HEK293 (cell line): ENCODE data around the gene RING1.
A peak's percentile ranks its signal among the peaks of the same experiment; 100 is the strongest.

Experiments
- CTCF ChIA-PET: fragments of 350-600 bp; formaldehyde crosslinking; extraction: SDS; loops from one replicate; lab custom pipeline; 2021; ENCODE audit warnings: antibody characterized with exemption; lab: Yijun Ruan, JAX
- POLR2A ChIA-PET: fragments of 300-600 bp; formaldehyde crosslinking; extraction: SDS; loops from one replicate; lab custom pipeline; 2020; ENCODE audit warnings: antibody characterized with exemption, inconsistent platforms; lab: Yijun Ruan, JAX
- H3K27ac ChIP-seq: fragments of 200-500 bp; sonication (Bioruptor generic); 2 replicates; pipeline ENCODE4 v1.5.1; 2014; ENCODE audit warnings: low read depth, low read length, control low read depth, inconsistent platforms; ENCODE audit errors: extremely low read depth
- H3K36me3 ChIP-seq, 2 experiments: fragments of 200-500 bp in 1 of 2; sonication (Bioruptor generic) in 1 of 2; 1 replicate in 1 of 2; 2 replicates in 1 of 2; pipeline ENCODE4 v1.5.1; 2014 to 2017; ENCODE audit warnings: inconsistent platforms in 2 of 2, low read length in 2 of 2; ENCODE audit not compliant: control insufficient read depth in 2 of 2, insufficient read depth in 1 of 2
- H3K4me1 ChIP-seq: fragments of 200-500 bp; sonication (Bioruptor generic); 2 replicates; pipeline ENCODE4 v1.5.1; 2014; ENCODE audit warnings: mild to moderate bottlenecking, low read length, inconsistent platforms; ENCODE audit not compliant: control insufficient read depth, insufficient read depth
- H3K4me3 ChIP-seq: 2 replicates; pipeline ENCODE4 v1.5.1; 2011; ENCODE audit warnings: low read depth, mild to moderate bottlenecking, control low read depth, low read length, moderate library complexity
- H3K9me3 ChIP-seq: fragments of 200-500 bp; sonication (Bioruptor generic); 2 replicates; pipeline ENCODE4 v1.5.1; 2014; ENCODE audit warnings: low read depth, low read length, inconsistent platforms; ENCODE audit not compliant: control insufficient read depth, insufficient read depth
- GLIS1 ChIP-seq: fragments of 450-650 bp; formaldehyde crosslinking; IDR thresholded peaks from 2 replicates; pipeline ENCODE4 v1.5.1; 2016; ENCODE audit warnings: missing biosample characterization, missing genetic modification characterization
- KLF1 ChIP-seq: fragments of 450-650 bp; formaldehyde crosslinking; IDR thresholded peaks from 2 replicates; pipeline ENCODE4 v1.5.1; 2016; ENCODE audit warnings: missing biosample characterization, missing genetic modification characterization
- MZF1 ChIP-seq: fragments of 450-650 bp; formaldehyde crosslinking; IDR thresholded peaks from 2 replicates; pipeline ENCODE4 v1.5.1; 2017; ENCODE audit warnings: missing biosample characterization, missing genetic modification characterization, borderline replicate concordance
- ZBTB17 ChIP-seq: fragments of 450-650 bp; formaldehyde crosslinking; IDR thresholded peaks from 2 replicates; pipeline ENCODE4 v1.5.1; 2016; ENCODE audit warnings: missing biosample characterization, missing genetic modification characterization
- ZBTB7A ChIP-seq: fragments of 450-650 bp; formaldehyde crosslinking; IDR thresholded peaks from 2 replicates; pipeline ENCODE4 v1.5.1; 2016; ENCODE audit warnings: low read depth, missing biosample characterization, missing genetic modification characterization
- ZNF133 ChIP-seq: fragments of 450-650 bp; formaldehyde crosslinking; IDR thresholded peaks from 2 replicates; pipeline ENCODE4 v1.5.1; 2016; ENCODE audit warnings: missing biosample characterization, missing genetic modification characterization
- ZNF2 ChIP-seq: fragments of 450-650 bp; formaldehyde crosslinking; IDR thresholded peaks from 2 replicates; pipeline ENCODE4 v1.5.1; 2016; ENCODE audit warnings: missing biosample characterization, missing genetic modification characterization
- ZNF354C ChIP-seq: fragments of 450-650 bp; formaldehyde crosslinking; IDR thresholded peaks from 2 replicates; pipeline ENCODE4 v1.5.1; 2016; ENCODE audit warnings: missing biosample characterization, missing genetic modification characterization, low read depth, borderline replicate concordance
- ZNF362 ChIP-seq: fragments of 450-650 bp; formaldehyde crosslinking; IDR thresholded peaks from 2 replicates; pipeline ENCODE4 v1.5.1; 2016; ENCODE audit warnings: missing biosample characterization, missing genetic modification characterization
- ZNF501 ChIP-seq: fragments of 450-650 bp; formaldehyde crosslinking; IDR thresholded peaks from 2 replicates; pipeline ENCODE4 v1.5.1; 2016; ENCODE audit warnings: missing biosample characterization, missing genetic modification characterization
- ZNF529 ChIP-seq: fragments of 450-650 bp; formaldehyde crosslinking; IDR thresholded peaks from 2 replicates; pipeline ENCODE4 v1.5.1; 2017; ENCODE audit warnings: missing genetic modification characterization, missing biosample characterization; ENCODE audit not compliant: insufficient replicate concordance
- ZNF558 ChIP-seq: fragments of 450-650 bp; formaldehyde crosslinking; IDR thresholded peaks from 2 replicates; pipeline ENCODE4 v1.5.1; 2016; ENCODE audit warnings: missing biosample characterization, missing genetic modification characterization
- ZSCAN23 ChIP-seq: fragments of 450-650 bp; formaldehyde crosslinking; IDR thresholded peaks from 2 replicates; pipeline ENCODE4 v1.5.1; 2016; ENCODE audit warnings: missing biosample characterization, missing genetic modification characterization
- TF ChIP-seq, protein P1 (sequence below): fragments of 450-650 bp; formaldehyde crosslinking; IDR thresholded peaks from 2 replicates; pipeline ENCODE4 v1.5.1; 2016; ENCODE audit warnings: missing biosample characterization, missing genetic modification characterization
- TF ChIP-seq, protein P2 (sequence below): fragments of 450-650 bp; formaldehyde crosslinking; IDR thresholded peaks from 2 replicates; pipeline ENCODE4 v1.5.1; 2017; ENCODE audit warnings: missing biosample characterization, missing genetic modification characterization
- TF ChIP-seq, protein P3 (sequence below): fragments of 450-650 bp; formaldehyde crosslinking; IDR thresholded peaks from 2 replicates; pipeline ENCODE4 v1.5.1; 2016; ENCODE audit warnings: missing biosample characterization, missing genetic modification characterization
- TF ChIP-seq, protein P4 (sequence below): fragments of 450-650 bp; formaldehyde crosslinking; IDR thresholded peaks from 2 replicates; pipeline ENCODE4 v1.5.1; 2017; ENCODE audit warnings: missing biosample characterization, missing genetic modification characterization

Gene RING1

GRCh38 chr6:33166811-33167210 is 41.5 kb upstream of the RING1 start:
- TF ChIP-seq ZBTB7A (tag by site-specific recombination) (no peak), ZNF362 (tag by site-specific recombination) (no peak), ZNF529 (tag by site-specific recombination) (no peak), ZSCAN23 (tag by site-specific recombination) (no peak), ZNF558 (tag by site-specific recombination) (no peak), ZNF354C (tag by site-specific recombination) (no peak), GLIS1 (tag by site-specific recombination) (no peak), MZF1 (no peak), ZNF133 (tag by site-specific recombination) (no peak), ZNF501 (no peak), ZNF2 (tag by site-specific recombination) (no peak)
- TF ChIP-seq, protein P1, sequence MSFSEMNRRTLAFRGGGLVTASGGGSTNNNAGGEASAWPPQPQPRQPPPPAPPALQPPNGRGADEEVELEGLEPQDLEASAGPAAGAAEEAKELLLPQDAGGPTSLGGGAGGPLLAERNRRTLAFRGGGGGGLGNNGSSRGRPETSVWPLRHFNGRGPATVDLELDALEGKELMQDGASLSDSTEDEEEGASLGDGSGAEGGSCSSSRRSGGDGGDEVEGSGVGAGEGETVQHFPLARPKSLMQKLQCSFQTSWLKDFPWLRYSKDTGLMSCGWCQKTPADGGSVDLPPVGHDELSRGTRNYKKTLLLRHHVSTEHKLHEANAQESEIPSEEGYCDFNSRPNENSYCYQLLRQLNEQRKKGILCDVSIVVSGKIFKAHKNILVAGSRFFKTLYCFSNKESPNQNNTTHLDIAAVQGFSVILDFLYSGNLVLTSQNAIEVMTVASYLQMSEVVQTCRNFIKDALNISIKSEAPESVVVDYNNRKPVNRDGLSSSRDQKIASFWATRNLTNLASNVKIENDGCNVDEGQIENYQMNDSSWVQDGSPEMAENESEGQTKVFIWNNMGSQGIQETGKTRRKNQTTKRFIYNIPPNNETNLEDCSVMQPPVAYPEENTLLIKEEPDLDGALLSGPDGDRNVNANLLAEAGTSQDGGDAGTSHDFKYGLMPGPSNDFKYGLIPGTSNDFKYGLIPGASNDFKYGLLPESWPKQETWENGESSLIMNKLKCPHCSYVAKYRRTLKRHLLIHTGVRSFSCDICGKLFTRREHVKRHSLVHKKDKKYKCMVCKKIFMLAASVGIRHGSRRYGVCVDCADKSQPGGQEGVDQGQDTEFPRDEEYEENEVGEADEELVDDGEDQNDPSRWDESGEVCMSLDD (tag by site-specific recombination), result no peak
- TF ChIP-seq, protein P2, sequence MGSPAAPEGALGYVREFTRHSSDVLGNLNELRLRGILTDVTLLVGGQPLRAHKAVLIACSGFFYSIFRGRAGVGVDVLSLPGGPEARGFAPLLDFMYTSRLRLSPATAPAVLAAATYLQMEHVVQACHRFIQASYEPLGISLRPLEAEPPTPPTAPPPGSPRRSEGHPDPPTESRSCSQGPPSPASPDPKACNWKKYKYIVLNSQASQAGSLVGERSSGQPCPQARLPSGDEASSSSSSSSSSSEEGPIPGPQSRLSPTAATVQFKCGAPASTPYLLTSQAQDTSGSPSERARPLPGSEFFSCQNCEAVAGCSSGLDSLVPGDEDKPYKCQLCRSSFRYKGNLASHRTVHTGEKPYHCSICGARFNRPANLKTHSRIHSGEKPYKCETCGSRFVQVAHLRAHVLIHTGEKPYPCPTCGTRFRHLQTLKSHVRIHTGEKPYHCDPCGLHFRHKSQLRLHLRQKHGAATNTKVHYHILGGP (tag by site-specific recombination), result no peak
- TF ChIP-seq, protein P3, sequence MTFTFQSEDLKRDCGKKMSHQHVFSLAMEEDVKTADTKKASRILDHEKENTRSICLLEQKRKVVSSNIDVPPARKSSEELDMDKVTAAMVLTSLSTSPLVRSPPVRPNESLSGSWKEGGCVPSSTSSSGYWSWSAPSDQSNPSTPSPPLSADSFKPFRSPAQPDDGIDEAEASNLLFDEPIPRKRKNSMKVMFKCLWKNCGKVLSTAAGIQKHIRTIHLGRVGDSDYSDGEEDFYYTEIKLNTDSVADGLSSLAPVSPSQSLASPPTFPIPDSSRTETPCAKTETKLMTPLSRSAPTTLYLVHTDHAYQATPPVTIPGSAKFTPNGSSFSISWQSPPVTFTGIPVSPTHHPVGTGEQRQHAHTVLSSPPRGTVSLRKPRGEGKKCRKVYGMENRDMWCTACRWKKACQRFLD (tag by site-specific recombination), result no peak
- TF ChIP-seq, protein P4, sequence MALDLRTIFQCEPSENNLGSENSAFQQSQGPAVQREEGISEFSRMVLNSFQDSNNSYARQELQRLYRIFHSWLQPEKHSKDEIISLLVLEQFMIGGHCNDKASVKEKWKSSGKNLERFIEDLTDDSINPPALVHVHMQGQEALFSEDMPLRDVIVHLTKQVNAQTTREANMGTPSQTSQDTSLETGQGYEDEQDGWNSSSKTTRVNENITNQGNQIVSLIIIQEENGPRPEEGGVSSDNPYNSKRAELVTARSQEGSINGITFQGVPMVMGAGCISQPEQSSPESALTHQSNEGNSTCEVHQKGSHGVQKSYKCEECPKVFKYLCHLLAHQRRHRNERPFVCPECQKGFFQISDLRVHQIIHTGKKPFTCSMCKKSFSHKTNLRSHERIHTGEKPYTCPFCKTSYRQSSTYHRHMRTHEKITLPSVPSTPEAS (tag by site-specific recombination), result no peak
- H3K4me3 ChIP-seq, result no peak overlapping the region
- ChIA-PET POLR2A (no interaction called here), CTCF (no interaction called here)
- H3K27ac ChIP-seq, result no peak overlapping the region
- H3K9me3 ChIP-seq, result no peaks in the 10 kb centered on the region
- no peaks in the 10 kb centered on the region for H3K36me3 ChIP-seq
- H3K4me1 ChIP-seq, result no peaks in the 10 kb centered on the region

GRCh38 chr6:33167374-33168283 is 40.7 kb upstream of the RING1 start:
- CTCF ChIA-PET, result no interaction called here

More at GRCh38 chr6:33167374-33168283, 40.7 kb upstream of the RING1 start:
- TF ChIP-seq ZBTB17 (tag by site-specific recombination), result peak; percentile 75
- no peak for TF ChIP-seq KLF1 (tag by site-specific recombination)
- H3K36me3 ChIP-seq, result no peaks in the 10 kb centered on the region
- no peak overlapping the region for H3K4me3 ChIP-seq
- no peaks in the 10 kb centered on the region for H3K9me3 ChIP-seq
- no peak overlapping the region for H3K27ac ChIP-seq
- POLR2A ChIA-PET, result no interaction called here
- H3K4me1 ChIP-seq, result no peaks in the 10 kb centered on the region
